Upper lobe of left lung (tissue), 4 donors: ENCODE measurements around the gene BOLA1.
"Not testable (repeated sequence)": the region's sequence is repeated elsewhere in the genome, so short reads cannot be mapped to it uniquely, and the experiment has no call there.

Experiments
- CTCF ChIP-seq, 6 experiments: fragments of 450-650 bp in 4 of 6; fragments of 200-600 bp in 2 of 6; sonication (generic) in 2 of 6; IDR thresholded peaks; one replicate each; pipeline ENCODE4 v1.5.1; 2016 to 2019; ENCODE audit warnings: antibody characterized with exemption in 6 of 6
- EP300 ChIP-seq, 4 donors: sonication (generic); formaldehyde crosslinking; IDR thresholded peaks; one replicate each; pipeline ENCODE4 v1.5.1; 2017; ENCODE audit warnings: antibody characterized with exemption in 4 of 4, control low read depth in 2 of 4
- POLR2A ChIP-seq, 4 donors: fragments of 450-650 bp; IDR thresholded peaks; one replicate each; pipeline ENCODE4 v1.5.1; 2016 to 2017; ENCODE audit warnings: antibody characterized with exemption in 4 of 4, mild to moderate bottlenecking in 2 of 4
- POLR2AphosphoS5 ChIP-seq, 2 donors: sonication (generic); formaldehyde crosslinking; IDR thresholded peaks; one replicate each; pipeline ENCODE4 v1.5.1; 2017; ENCODE audit warnings: antibody characterized with exemption in 2 of 2

- TF ChIP-seq POLR2AphosphoS5, POLR2A, EP300 (IDR thresholded peaks at IDR 0.05): not testable (repeated sequence)
- peak in 1 of 6 experiments; percentile 4 for TF ChIP-seq CTCF (IDR thresholded peaks at IDR 0.05)
Measured at GRCh38 chr1:149887196-149887455, 12.2 kb upstream of the BOLA1 start.
